PC-3 (cell line): Measurements from ENCODE around the gene COPS3. TPM values are rescaled to one million over a fixed set of nuclear protein-coding genes. Genes with fewer than 3 reads are reported as not detected.

Source experiments
- ATAC-seq: fragments of 200-7000 bp; cut with Tn5 transposase; 2 replicates; pipeline ENCODE4 v1.9.1; 2020; ENCODE audit warnings: mild to moderate bottlenecking, moderate library complexity
- BruUV-seq: library from RNA; stranded (reverse); fragments of 400-500 nt; replicated peaks from 2 replicates; lab custom pipeline; 2021; lab: Mats Ljungman, UMichigan
- CTCF ChIA-PET: fragments of 300-600 bp; sonication (Branson Sonifier 250); formaldehyde crosslinking; loops from one replicate; lab custom pipeline; 2022; ENCODE audit warnings: antibody characterized with exemption; lab: Charles Lee
- POLR2A ChIA-PET: fragments of 300-600 bp; sonication (Branson Sonifier 250); formaldehyde crosslinking; loops from one replicate; lab custom pipeline; 2022; ENCODE audit warnings: antibody characterized with exemption; ENCODE audit not compliant: unreplicated experiment; lab: Charles Lee
- DNase-seq: peaks from one replicate; pipeline ENCODE4 v3.0.0-alpha.2; 2015
- H2AFZ ChIP-seq: fragments of 300-600 bp; sonication (generic); 2 replicates; pipeline ENCODE4 v1.6.0; 2016; ENCODE audit warnings: antibody characterized with exemption, low read length
- H3F3A ChIP-seq: fragments of 300-600 bp; sonication (generic); one replicate; pipeline ENCODE4 v1.6.0; 2017; ENCODE audit warnings: antibody characterized with exemption, low read length, control low read depth, mild to moderate bottlenecking; ENCODE audit not compliant: unreplicated experiment
- H3K27ac ChIP-seq: fragments of 300-600 bp; sonication (generic); 2 replicates; pipeline ENCODE4 v1.5.1; 2016; ENCODE audit warnings: mild to moderate bottlenecking, low read length
- H3K27me3 ChIP-seq: fragments of 300-600 bp; sonication (generic); 2 replicates; pipeline ENCODE4 v1.6.1; 2016; ENCODE audit warnings: low read length, mixed read lengths
- H3K36me3 ChIP-seq: fragments of 300-600 bp; sonication (generic); 2 replicates; pipeline ENCODE4 v1.6.1; 2016; ENCODE audit warnings: low read depth, mixed run types, low read length, mixed read lengths
- H3K4me1 ChIP-seq: fragments of 300-600 bp; sonication (generic); 2 replicates; pipeline ENCODE4 v1.5.1; 2016; ENCODE audit warnings: low read length; ENCODE audit not compliant: insufficient read depth
- H3K4me2 ChIP-seq: fragments of 300-600 bp; sonication (generic); 2 replicates; pipeline ENCODE4 v1.6.0; 2016; ENCODE audit warnings: low read length
- H3K4me3 ChIP-seq: fragments of 300-600 bp; sonication (generic); 2 replicates; pipeline ENCODE4 v1.5.1; 2016; ENCODE audit warnings: mild to moderate bottlenecking, low read length, mixed read lengths
- H3K79me2 ChIP-seq: fragments of 300-600 bp; sonication (generic); 2 replicates; pipeline ENCODE4 v1.6.1; 2017; ENCODE audit warnings: low read length, mixed read lengths
- H3K9ac ChIP-seq: fragments of 300-600 bp; sonication (generic); 2 replicates; pipeline ENCODE4 v1.6.0; 2016; ENCODE audit warnings: mild to moderate bottlenecking, low read length
- H3K9me2 ChIP-seq: fragments of 300-600 bp; sonication (generic); replicated peaks from 2 replicates; pipeline ENCODE4 v1.6.1; 2016; ENCODE audit warnings: mixed run types, low read length, mixed read lengths
- H3K9me3 ChIP-seq: fragments of 300-600 bp; sonication (generic); 2 replicates; pipeline ENCODE4 v1.6.1; 2016; ENCODE audit warnings: low read length, mixed read lengths
- H4K20me1 ChIP-seq: fragments of 300-600 bp; sonication (generic); 2 replicates; pipeline ENCODE4 v1.6.1; 2016; ENCODE audit warnings: low read length, mixed read lengths
- EZH2 ChIP-seq: fragments of 300-600 bp; sonication (generic); IDR thresholded peaks from one replicate; pipeline ENCODE4 v1.6.1; 2017; ENCODE audit warnings: antibody characterized with exemption, mild to moderate bottlenecking, low read length; ENCODE audit not compliant: unreplicated experiment
- EZH2phosphoT487 ChIP-seq: fragments of 300-600 bp; sonication (generic); IDR thresholded peaks from 2 replicates; pipeline ENCODE4 v1.6.1; 2018; ENCODE audit warnings: mild to moderate bottlenecking, antibody characterized with exemption, low read length, borderline replicate concordance
- intact Hi-C: fragments of 100-400 bp; cut with micrococcal nuclease; formaldehyde crosslinking; loops from 2 replicates; pipeline ENCODE4 v1.9.0; 2023
- total RNA-seq: library from RNA; depleted of rRNA; stranded (reverse); fragments of >200 nt; gene quantifications from 2 replicates; pipeline ENCODE4 v1.2.3, GENCODE V29; 2014
- TF ChIP-seq, protein P1 (sequence below): fragments of 300-600 bp; sonication (generic); conservative IDR thresholded peaks from 2 replicates; pipeline ENCODE4 v1.5.1; 2017; ENCODE audit warnings: antibody characterized with exemption, low read depth, mild to moderate bottlenecking, low read length

Gene COPS3
- total RNA-seq, 1 experiment from 2014 or later: 205 TPM

DNA sequence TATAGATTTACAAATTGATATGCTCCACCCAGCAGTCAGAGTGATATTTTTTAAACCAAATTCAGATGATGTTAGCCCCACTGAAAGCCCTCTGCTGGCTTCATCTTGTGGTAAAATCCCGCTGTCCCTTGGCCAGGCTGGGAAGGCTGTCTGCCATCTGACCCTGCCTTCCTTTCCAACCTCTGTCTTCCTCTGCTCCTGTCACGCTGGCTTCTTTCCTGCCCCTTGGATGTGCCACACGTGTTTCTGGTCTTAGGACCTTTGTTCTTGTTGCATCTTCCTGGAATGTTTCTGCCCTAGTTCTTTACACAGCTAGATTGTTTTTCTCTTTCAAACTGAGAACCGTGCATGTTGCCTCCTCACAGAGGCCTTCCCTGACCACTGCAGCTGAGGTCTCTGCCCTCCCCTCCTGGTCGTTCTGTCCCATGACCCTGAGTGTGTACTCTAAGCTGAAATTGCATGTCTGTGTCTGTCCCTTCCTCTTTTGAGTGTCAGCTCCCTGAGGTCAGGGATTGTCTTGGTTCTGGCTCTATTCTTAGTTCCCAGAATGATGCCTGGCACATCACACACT, 33.5 kb upstream of the COPS3 start:
- DNase-seq (no peak), ATAC-seq (no peak)
- TF ChIP-seq EZH2 (no peak), EZH2phosphoT487 (no peak)
- TF ChIP-seq, protein P1, sequence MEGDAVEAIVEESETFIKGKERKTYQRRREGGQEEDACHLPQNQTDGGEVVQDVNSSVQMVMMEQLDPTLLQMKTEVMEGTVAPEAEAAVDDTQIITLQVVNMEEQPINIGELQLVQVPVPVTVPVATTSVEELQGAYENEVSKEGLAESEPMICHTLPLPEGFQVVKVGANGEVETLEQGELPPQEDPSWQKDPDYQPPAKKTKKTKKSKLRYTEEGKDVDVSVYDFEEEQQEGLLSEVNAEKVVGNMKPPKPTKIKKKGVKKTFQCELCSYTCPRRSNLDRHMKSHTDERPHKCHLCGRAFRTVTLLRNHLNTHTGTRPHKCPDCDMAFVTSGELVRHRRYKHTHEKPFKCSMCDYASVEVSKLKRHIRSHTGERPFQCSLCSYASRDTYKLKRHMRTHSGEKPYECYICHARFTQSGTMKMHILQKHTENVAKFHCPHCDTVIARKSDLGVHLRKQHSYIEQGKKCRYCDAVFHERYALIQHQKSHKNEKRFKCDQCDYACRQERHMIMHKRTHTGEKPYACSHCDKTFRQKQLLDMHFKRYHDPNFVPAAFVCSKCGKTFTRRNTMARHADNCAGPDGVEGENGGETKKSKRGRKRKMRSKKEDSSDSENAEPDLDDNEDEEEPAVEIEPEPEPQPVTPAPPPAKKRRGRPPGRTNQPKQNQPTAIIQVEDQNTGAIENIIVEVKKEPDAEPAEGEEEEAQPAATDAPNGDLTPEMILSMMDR: no peak
- ChIA-PET POLR2A (no interaction called here), CTCF (no interaction called here)
- Histone ChIP-seq H3K36me3 (no peaks in the 10 kb centered on the region), H3K79me2 (no peaks in the 10 kb centered on the region), H3K9me3 (no peaks in the 10 kb centered on the region), H3K27me3 (no peaks in the 10 kb centered on the region), H3K9me2 (no peaks in the 10 kb centered on the region), H4K20me1 (no peaks in the 10 kb centered on the region), H3K4me2 (no peak overlapping the region), H3F3A (no peaks in the 10 kb centered on the region), H3K9ac (no peak overlapping the region), H2AFZ (no peak overlapping the region), H3K4me3 (no peak overlapping the region), H3K27ac (no peak overlapping the region), H3K4me1 (no peaks in the 10 kb centered on the region)
- no TSS peak for BruUV-seq
- intact Hi-C loops: no loop called here

DNA sequence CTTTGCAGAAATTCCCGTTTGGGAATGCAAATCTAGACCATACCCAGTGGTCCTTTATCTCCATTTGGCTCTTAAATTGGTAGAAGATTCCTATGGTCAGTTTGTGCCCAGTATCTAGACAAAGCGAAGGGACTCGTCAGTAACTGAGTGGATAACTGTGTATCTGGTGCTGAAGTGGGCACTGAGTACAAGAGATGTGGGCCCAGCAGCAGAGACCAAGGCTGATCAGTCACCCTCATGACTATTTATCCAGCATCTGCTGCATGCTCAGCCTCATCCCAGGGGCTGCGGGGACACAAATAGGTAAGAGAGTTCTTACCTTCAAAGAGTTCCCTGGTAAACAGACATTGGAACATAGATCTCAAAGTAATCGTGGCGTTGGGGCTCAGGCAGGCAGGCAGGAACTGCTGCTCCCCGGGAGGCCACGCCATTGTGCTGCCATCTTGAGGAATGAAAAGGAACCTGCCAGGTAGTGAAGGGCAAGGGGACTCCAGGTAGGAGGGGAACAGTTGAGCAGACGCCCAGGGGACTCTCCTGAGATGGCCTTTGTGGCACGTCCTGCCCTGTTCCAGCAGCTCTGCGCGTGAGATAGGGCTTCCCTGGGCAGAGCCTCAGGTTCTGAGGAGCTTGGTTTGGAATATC, 32.4 kb upstream of the COPS3 start:
- intact Hi-C loops: no loop called here
- POLR2A ChIA-PET: no interaction called here
- peak overlapping the region; percentile 41; the same call in 1 of the 2 replicates for H2AFZ ChIP-seq

More for the DNA sequence above, 32.4 kb upstream of the COPS3 start:
- H3K27ac ChIP-seq: no peak overlapping the region
- ATAC-seq: peak; percentile 49; the same call in 1 of the 2 replicates
- H3K27me3 ChIP-seq: no peaks in the 10 kb centered on the region
- H3F3A ChIP-seq: no peaks in the 10 kb centered on the region
- no peaks in the 10 kb centered on the region for H3K4me1 ChIP-seq
- no TSS peak for BruUV-seq
- H4K20me1 ChIP-seq: no peaks in the 10 kb centered on the region
- no peak overlapping the region for H3K9ac ChIP-seq
- no peak overlapping the region for H3K4me3 ChIP-seq
- TF ChIP-seq, protein P1: peak; percentile 74
- no peak for TF ChIP-seq EZH2
- CTCF ChIA-PET: no interaction called here
- H3K9me3 ChIP-seq: no peaks in the 10 kb centered on the region
- no peaks in the 10 kb centered on the region for H3K36me3 ChIP-seq
- no peaks in the 10 kb centered on the region for H3K79me2 ChIP-seq
- H3K9me2 ChIP-seq: no peaks in the 10 kb centered on the region
- no peak overlapping the region for H3K4me2 ChIP-seq
- peak; percentile 60 for DNase-seq
